ENCODE results near the gene ZNF473. TPM values are rescaled to one million over a fixed set of nuclear protein-coding genes. Genes with fewer than 3 reads are reported as not detected.

Gene ZNF473
- total RNA-seq, 1 donor: 8.3 TPM

DNA sequence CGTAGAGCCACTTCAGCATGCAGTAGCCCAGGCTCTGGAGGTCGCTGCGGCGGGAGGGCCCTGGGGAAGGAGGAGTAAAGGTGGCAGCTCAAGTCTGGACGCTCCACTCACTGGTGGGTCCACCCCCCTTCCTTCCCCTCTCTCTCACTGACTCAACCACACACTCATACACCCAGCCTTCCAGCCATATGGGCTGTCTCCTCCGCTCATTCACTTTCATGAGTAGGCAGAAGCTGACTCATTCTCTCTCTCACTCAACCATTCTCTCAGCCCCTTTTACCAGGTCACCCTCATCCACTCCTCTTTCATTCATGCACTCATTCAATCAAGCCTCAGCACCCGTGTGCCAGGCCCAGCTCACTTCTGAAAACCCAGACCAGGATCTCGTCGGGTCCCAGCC is 37.4 kb upstream of the ZNF473 start:
- H3K9me3 ChIP-seq (ENCODE audit: low read depth, low read length): no peaks in the 10 kb centered on the region
- no peaks in the 10 kb centered on the region for H3K4me1 ChIP-seq (ENCODE audit: insufficient read depth, low read length)
- H3K4me2 ChIP-seq (ENCODE audit: insufficient read depth, low read length): no peak overlapping the region
- H3K27ac ChIP-seq (ENCODE audit: low read depth, low read length): no peak overlapping the region
- no peak for TF ChIP-seq CTCF (IDR thresholded peaks at IDR 0.05; ENCODE audit: extremely low read depth, low read depth, low read length)
- peaks cover 38% of the 10 kb centered on the region for H3K36me3 ChIP-seq (ENCODE audit: insufficient read depth, low read length)
- H3K79me2 ChIP-seq (ENCODE audit: insufficient read depth, low read length): no peaks in the 10 kb centered on the region
- DNase-seq (ENCODE audit: insufficient read length, low spot score, missing footprints): peak; percentile 93
- H2AFZ ChIP-seq (ENCODE audit: low read length): no peak overlapping the region
- H3K27me3 ChIP-seq (ENCODE audit: insufficient read depth, low read length): no peaks in the 10 kb centered on the region
- H4K20me1 ChIP-seq (ENCODE audit: insufficient read depth, low read length): peaks cover 44% of the 10 kb centered on the region
- H3K4me3 ChIP-seq (ENCODE audit: insufficient read depth, low read length): no peak overlapping the region

DNA sequence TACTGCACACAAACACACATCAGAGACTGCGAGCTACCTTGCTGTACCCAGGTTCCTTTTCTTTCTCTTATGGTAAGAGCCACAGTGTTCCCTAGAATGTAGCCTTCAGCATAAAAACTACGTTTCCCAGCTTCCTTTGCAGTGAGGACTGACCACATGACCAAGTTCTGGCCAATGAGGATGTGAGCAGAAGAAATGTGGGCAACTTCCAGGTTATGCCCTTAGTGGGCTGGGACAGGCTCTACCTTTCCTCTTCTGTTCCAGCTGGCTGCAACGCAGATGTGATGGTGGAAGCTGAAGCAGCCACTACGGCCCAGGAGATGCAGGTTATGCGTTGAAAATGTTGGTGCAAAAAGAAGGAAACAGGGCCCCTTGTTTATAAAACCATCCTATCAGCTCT is 28.1 kb upstream of the ZNF473 start:
- no peak for TF ChIP-seq CTCF (IDR thresholded peaks at IDR 0.05; ENCODE audit: extremely low read depth, low read depth, low read length)
- Histone ChIP-seq H3K4me2 (ENCODE audit: insufficient read depth, low read length) (no peak overlapping the region), H2AFZ (ENCODE audit: low read length) (no peak overlapping the region), H3K79me2 (ENCODE audit: insufficient read depth, low read length) (no peaks in the 10 kb centered on the region), H3K27me3 (ENCODE audit: insufficient read depth, low read length) (no peaks in the 10 kb centered on the region), H3K27ac (ENCODE audit: low read depth, low read length) (no peak overlapping the region), H3K9me3 (ENCODE audit: low read depth, low read length) (no peaks in the 10 kb centered on the region), H3K4me3 (ENCODE audit: insufficient read depth, low read length) (no peak overlapping the region), H3K4me1 (ENCODE audit: insufficient read depth, low read length) (no peaks in the 10 kb centered on the region), H3K36me3 (ENCODE audit: insufficient read depth, low read length) (peaks cover 56% of the 10 kb centered on the region), H4K20me1 (ENCODE audit: insufficient read depth, low read length) (peaks cover 38% of the 10 kb centered on the region)
- peak; percentile 71 for DNase-seq (ENCODE audit: insufficient read length, low spot score, missing footprints)

DNA sequence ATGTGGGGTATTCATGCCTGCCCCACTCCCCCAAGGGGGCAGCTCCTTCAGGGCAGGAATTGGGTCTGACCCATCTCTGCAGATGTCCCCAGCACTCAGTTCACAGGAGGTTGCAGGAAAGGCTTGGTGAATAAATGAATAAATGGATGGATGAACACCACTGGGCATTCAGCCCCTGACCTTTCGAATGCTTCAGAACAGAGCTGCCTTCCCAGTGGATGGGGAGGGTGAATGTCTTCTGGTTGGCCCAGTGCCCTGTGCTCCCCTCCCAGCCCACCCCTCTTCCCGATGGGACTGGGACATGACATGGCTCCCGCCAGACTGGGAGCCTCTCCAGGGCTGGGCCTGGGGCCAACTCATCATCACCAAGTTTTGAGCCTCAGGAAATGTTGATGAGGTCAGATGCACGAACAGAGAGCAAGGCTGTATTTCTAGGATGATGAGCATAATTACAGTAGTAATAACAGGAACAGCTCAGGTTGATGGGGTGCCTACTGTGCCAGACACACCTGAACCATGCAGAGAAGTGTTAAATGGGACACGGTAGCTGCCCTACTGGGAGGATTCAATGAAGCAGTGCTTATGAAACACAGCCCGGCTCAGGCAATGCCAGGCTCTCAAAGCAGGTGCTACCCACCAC is 26.3 kb upstream of the ZNF473 start:
- Histone ChIP-seq H2AFZ (ENCODE audit: low read length) (no peak overlapping the region), H3K4me2 (ENCODE audit: insufficient read depth, low read length) (no peak overlapping the region), H3K79me2 (ENCODE audit: insufficient read depth, low read length) (peaks cover 2% of the 10 kb centered on the region), H3K9me3 (ENCODE audit: low read depth, low read length) (no peaks in the 10 kb centered on the region), H3K27ac (ENCODE audit: low read depth, low read length) (no peak overlapping the region), H3K4me3 (ENCODE audit: insufficient read depth, low read length) (no peak overlapping the region), H3K4me1 (ENCODE audit: insufficient read depth, low read length) (peaks cover 11% of the 10 kb centered on the region), H3K36me3 (ENCODE audit: insufficient read depth, low read length) (peaks cover 53% of the 10 kb centered on the region), H3K27me3 (ENCODE audit: insufficient read depth, low read length) (no peaks in the 10 kb centered on the region), H4K20me1 (ENCODE audit: insufficient read depth, low read length) (peaks cover 49% of the 10 kb centered on the region)
- DNase-seq (ENCODE audit: insufficient read length, low spot score, missing footprints): peak; percentile 91
- TF ChIP-seq CTCF (IDR thresholded peaks at IDR 0.05; ENCODE audit: extremely low read depth, low read depth, low read length): no peak

DNA sequence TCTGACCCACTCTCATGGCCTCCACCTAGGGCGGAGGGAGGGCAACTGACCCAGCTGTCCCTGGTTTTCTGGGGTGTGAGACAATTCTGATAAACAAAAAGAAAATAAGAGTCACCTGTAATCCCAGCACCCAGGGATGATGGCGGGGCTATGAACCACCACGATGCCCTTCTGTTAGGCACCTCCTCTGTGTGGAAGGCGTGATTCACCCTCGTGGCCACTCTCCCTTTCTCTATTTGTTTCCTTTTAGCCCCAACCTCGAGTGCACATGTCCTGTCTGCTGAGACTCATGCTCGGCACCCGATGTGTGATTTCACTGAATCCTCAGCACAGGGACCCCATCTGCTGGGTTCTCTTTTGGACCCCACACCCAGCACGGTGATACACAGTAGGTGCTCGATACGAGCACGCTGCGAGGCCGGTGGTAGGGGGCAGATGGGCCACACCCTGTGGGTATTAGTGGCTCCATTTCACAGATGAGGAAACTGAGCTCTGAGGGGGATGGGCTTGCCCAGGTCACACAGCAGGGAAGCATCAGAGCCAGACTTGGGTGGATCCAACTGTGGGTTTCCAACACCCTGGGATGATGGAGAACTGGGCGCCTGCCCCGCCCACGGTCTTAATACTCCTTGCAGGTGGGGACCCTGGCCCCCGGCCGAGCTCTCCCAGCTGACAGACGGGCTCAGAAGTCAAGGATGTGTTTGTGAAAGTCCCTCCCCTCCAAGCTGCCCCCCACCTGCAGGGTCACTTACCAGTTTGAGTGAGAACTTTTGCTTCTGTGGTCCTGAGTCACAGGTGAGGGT is 25.6 kb upstream of the ZNF473 start:
- peaks cover 49% of the 10 kb centered on the region for H4K20me1 ChIP-seq (ENCODE audit: insufficient read depth, low read length)
- TF ChIP-seq CTCF (IDR thresholded peaks at IDR 0.05; ENCODE audit: extremely low read depth, low read depth, low read length): no peak

More for the DNA sequence above, 25.6 kb upstream of the ZNF473 start:
- no peak overlapping the region for H3K27ac ChIP-seq (ENCODE audit: low read depth, low read length)
- no peak for DNase-seq (ENCODE audit: insufficient read length, low spot score, missing footprints)
- H3K36me3 ChIP-seq (ENCODE audit: insufficient read depth, low read length): peaks cover 50% of the 10 kb centered on the region
- H3K4me1 ChIP-seq (ENCODE audit: insufficient read depth, low read length): peaks cover 11% of the 10 kb centered on the region
- peaks cover 2% of the 10 kb centered on the region for H3K79me2 ChIP-seq (ENCODE audit: insufficient read depth, low read length)
- H3K9me3 ChIP-seq (ENCODE audit: low read depth, low read length): no peaks in the 10 kb centered on the region
- H3K4me2 ChIP-seq (ENCODE audit: insufficient read depth, low read length): no peak overlapping the region
- H3K4me3 ChIP-seq (ENCODE audit: insufficient read depth, low read length): no peak overlapping the region
- no peaks in the 10 kb centered on the region for H3K27me3 ChIP-seq (ENCODE audit: insufficient read depth, low read length)
- H2AFZ ChIP-seq (ENCODE audit: low read length): no peak overlapping the region
